HepG2 (cell line): ENCODE data around the gene HMGB2. TPM values are rescaled to one million over a fixed set of nuclear protein-coding genes. Genes with fewer than 3 reads are reported as not detected.

Experiments used
- ATF7-NPFF ChIP-seq: sonication (generic); formaldehyde crosslinking; IDR thresholded peaks from 2 replicates; pipeline ENCODE4 v1.8.1; 2023; ENCODE audit warnings: mild to moderate bottlenecking, low read depth, missing genetic modification reagents, moderate library complexity
- CBX2 ChIP-seq, 2 experiments: fragments of 200-600 bp in 1 of 2; sonication (generic); formaldehyde crosslinking in 1 of 2; IDR thresholded peaks; 2 replicates each; pipeline versions ENCODE4 v1.7.0 to v1.8.1; 2018 to 2022; ENCODE audit warnings: low read depth in 2 of 2, low read length in 1 of 2, mild to moderate bottlenecking in 1 of 2, missing genetic modification reagents in 1 of 2
- CBX5 ChIP-seq: sonication (generic); formaldehyde crosslinking; IDR thresholded peaks from 2 replicates; pipeline ENCODE4 v1.4.0; 2020; ENCODE audit warnings: missing genetic modification reagents, borderline replicate concordance
- FOXJ3 ChIP-seq: sonication (generic); formaldehyde crosslinking; IDR thresholded peaks from 2 replicates; pipeline ENCODE4 v1.4.0; 2020; ENCODE audit warnings: missing genetic modification reagents, mild to moderate bottlenecking, borderline replicate concordance
- FOXO1 ChIP-seq: sonication (generic); formaldehyde crosslinking; IDR thresholded peaks from 2 replicates; pipeline ENCODE4 v1.4.0; 2020; ENCODE audit warnings: missing genetic modification reagents
- HNRNPK ChIP-seq: fragments of 200-400 bp; formaldehyde crosslinking; IDR thresholded peaks from 2 replicates; pipeline ENCODE4 v1.6.1; 2018; ENCODE audit warnings: low read length, low read depth, moderate library complexity, mild to moderate bottlenecking; ENCODE audit not compliant: poor library complexity, severe bottlenecking
- KAT7 ChIP-seq: IDR thresholded peaks from 2 replicates; pipeline ENCODE4 v1.6.1; 2018; ENCODE audit warnings: borderline replicate concordance, missing compliant biosample characterization
- KDM2A ChIP-seq: sonication (generic); formaldehyde crosslinking; IDR thresholded peaks from 2 replicates; pipeline ENCODE4 v1.4.0; 2020; ENCODE audit warnings: low read depth, missing genetic modification reagents, borderline replicate concordance
- KDM3A ChIP-seq: IDR thresholded peaks from 2 replicates; pipeline ENCODE4 v1.6.1; 2018; ENCODE audit warnings: low read depth, missing compliant biosample characterization
- KLF9 ChIP-seq: IDR thresholded peaks from 2 replicates; pipeline ENCODE4 v1.6.1; 2016; ENCODE audit warnings: low read depth
- RFXANK ChIP-seq: IDR thresholded peaks from 2 replicates; pipeline ENCODE4 v1.6.1; 2016
- SALL1 ChIP-seq: sonication (generic); formaldehyde crosslinking; IDR thresholded peaks from 2 replicates; pipeline ENCODE4 v1.8.0; 2022; ENCODE audit warnings: mild to moderate bottlenecking, missing genetic modification reagents
- SIN3B ChIP-seq: fragments of 150-350 bp; IDR thresholded peaks from 2 replicates; pipeline ENCODE4 v1.6.1; 2014; ENCODE audit warnings: low read length
- SMAD3 ChIP-seq: sonication (generic); formaldehyde crosslinking; IDR thresholded peaks from 2 replicates; pipeline ENCODE4 v1.4.0; 2020; ENCODE audit warnings: missing genetic modification reagents
- SOX5 ChIP-seq: IDR thresholded peaks from 2 replicates; pipeline ENCODE4 v1.6.1; 2016; ENCODE audit warnings: borderline replicate concordance
- TP53 ChIP-seq: sonication (generic); formaldehyde crosslinking; conservative IDR thresholded peaks from 2 replicates; pipeline ENCODE4 v1.4.0; 2020; ENCODE audit warnings: missing genetic modification reagents
- XRCC5 ChIP-seq: fragments of 200-400 bp; formaldehyde crosslinking; optimal IDR thresholded peaks from 2 replicates; pipeline ENCODE3; 2017; ENCODE audit warnings: mild to moderate bottlenecking, low read length
- ZBTB7B ChIP-seq: sonication (generic); formaldehyde crosslinking; IDR thresholded peaks from 2 replicates; pipeline ENCODE4 v1.4.0; 2020; ENCODE audit warnings: missing genetic modification reagents
- ZFP37 ChIP-seq: sonication (generic); formaldehyde crosslinking; IDR thresholded peaks from 2 replicates; pipeline ENCODE4 v1.4.0; 2020; ENCODE audit warnings: missing genetic modification reagents, borderline replicate concordance
- ZNF235 ChIP-seq: sonication (generic); formaldehyde crosslinking; IDR thresholded peaks from 2 replicates; pipeline ENCODE4 v1.8.1; 2023; ENCODE audit warnings: mild to moderate bottlenecking, missing genetic modification reagents, borderline replicate concordance
- ZNF331 ChIP-seq: sonication (generic); formaldehyde crosslinking; IDR thresholded peaks from 2 replicates; pipeline ENCODE4 v1.4.0; 2020; ENCODE audit warnings: missing genetic modification reagents
- ZNF446 ChIP-seq: sonication (generic); formaldehyde crosslinking; IDR thresholded peaks from 2 replicates; pipeline ENCODE4 v1.5.0; 2020; ENCODE audit warnings: mild to moderate bottlenecking, missing genetic modification reagents
- ZNF747 ChIP-seq: sonication (generic); formaldehyde crosslinking; IDR thresholded peaks from 2 replicates; pipeline ENCODE4 v1.8.1; 2023; ENCODE audit warnings: missing genetic modification reagents, mild to moderate bottlenecking, borderline replicate concordance
- ZNF781 ChIP-seq: sonication (generic); formaldehyde crosslinking; IDR thresholded peaks from 2 replicates; pipeline ENCODE4 v1.5.1; 2020; ENCODE audit warnings: borderline replicate concordance, mild to moderate bottlenecking, missing genetic modification reagents; ENCODE audit errors: not compliant biosample characterization
- ZNF878 ChIP-seq: sonication (generic); formaldehyde crosslinking; IDR thresholded peaks from 2 replicates; pipeline ENCODE4 v1.8.1; 2023; ENCODE audit warnings: mild to moderate bottlenecking, missing genetic modification reagents, moderate library complexity
- polyA plus RNA-seq, 8 experiments: library from polyadenylated mRNA; depleted of rRNA in 3 of 8; stranded (reverse) in 7 of 8; unstranded in 1 of 8; fragments of >200 nt; fragmentation: Illumina TruSeq in 4 of 8; extraction: Trizol in 4 of 8; gene quantifications; 2 replicates each; pipeline versions ENCODE4 v1.2.1 to v1.2.3, GENCODE V29; 2011 to 2016; ENCODE audit warnings: low read depth in 4 of 8, missing spikeins in 1 of 8, mixed read lengths in 1 of 8; ENCODE audit not compliant: insufficient read depth in 1 of 8
- total RNA-seq, 5 experiments: library from RNA; depleted of rRNA; stranded (reverse); fragments of >200 nt; fragmentation: Illumina TruSeq; extraction: Trizol; gene quantifications; 2 replicates each; pipeline ENCODE4 v1.2.3, GENCODE V29; 2016; ENCODE audit warnings: low read depth in 1 of 5
- TF ChIP-seq, protein P1 (sequence below): IDR thresholded peaks from 2 replicates; pipeline ENCODE4 v1.6.1; 2016; ENCODE audit warnings: missing compliant biosample characterization, missing genetic modification reagents, borderline replicate concordance
- TF ChIP-seq, protein P2 (sequence below): sonication (generic); formaldehyde crosslinking; IDR thresholded peaks from 2 replicates; pipeline ENCODE4 v1.8.1; 2023; ENCODE audit warnings: missing genetic modification reagents, mild to moderate bottlenecking, borderline replicate concordance
- TF ChIP-seq, protein P3 (sequence below): IDR thresholded peaks from 2 replicates; pipeline ENCODE4 v1.6.1; 2016; ENCODE audit warnings: low read depth, control low read depth

Gene HMGB2
- total and polyA plus RNA-seq, 2 of the 13 experiments (the other 11 are each of a cell fraction or from before 2014, with no cell fraction given) = 90.5 to 332 TPM

DNA sequence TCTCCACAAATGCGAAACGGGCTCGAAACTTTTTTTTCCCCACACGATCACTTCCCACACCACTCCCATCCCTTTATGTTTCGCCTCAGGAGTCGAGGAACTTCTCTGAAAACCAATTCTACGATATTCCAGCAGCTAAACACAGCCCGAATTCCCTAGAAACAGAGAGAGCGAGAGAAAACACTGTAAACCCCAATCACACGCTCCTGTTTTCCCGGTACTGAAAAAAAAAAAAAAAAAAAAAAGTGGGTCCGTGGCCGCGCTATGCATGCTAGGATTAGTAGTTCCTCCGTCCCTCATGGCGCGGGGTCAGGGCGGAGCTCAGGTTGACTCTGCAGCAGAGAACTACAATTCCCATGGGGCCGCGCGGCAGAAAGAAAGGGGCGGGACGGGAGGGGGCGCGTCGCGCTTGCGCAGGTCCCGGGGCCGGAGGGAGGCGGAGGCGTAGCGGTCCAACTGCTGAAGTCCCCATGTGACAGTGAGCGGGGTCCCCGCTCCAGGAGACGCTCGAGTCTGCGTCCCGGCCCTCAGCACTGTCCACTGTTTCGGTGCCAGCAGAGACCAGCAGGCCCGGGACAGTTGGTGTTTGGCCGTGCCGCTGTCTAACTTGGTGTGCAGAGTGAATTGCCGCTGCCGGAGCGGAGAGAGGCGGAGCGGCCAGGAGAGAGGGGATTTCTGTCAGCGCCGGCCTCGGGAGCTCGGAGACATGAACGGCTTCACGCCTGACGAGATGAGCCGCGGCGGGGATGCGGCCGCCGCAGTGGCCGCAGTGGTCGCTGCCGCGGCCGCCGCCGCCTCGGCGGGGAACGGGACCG is 36.5 kb upstream of the HMGB2 start, which contains the start of gene SAP30 (continued):
- peak; percentile 82; the same call in 1 of the 2 replicates for TF ChIP-seq ZNF235 (CRISPR knock-in tag)
- TF ChIP-seq ZNF331 (CRISPR knock-in tag) = peak; percentile 78
- 0 out of 2 replicates have a peak, but pooled peaks have one; percentile 35 for TF ChIP-seq SMAD3 (CRISPR knock-in tag)
- peak; percentile 42; the same call in 1 of the 2 replicates for TF ChIP-seq SOX5 (CRISPR knock-in tag)
- TF ChIP-seq CBX5 (CRISPR knock-in tag) = 0 out of 2 replicates have a peak, but pooled peaks have one; percentile 16
- TF ChIP-seq, protein P1, sequence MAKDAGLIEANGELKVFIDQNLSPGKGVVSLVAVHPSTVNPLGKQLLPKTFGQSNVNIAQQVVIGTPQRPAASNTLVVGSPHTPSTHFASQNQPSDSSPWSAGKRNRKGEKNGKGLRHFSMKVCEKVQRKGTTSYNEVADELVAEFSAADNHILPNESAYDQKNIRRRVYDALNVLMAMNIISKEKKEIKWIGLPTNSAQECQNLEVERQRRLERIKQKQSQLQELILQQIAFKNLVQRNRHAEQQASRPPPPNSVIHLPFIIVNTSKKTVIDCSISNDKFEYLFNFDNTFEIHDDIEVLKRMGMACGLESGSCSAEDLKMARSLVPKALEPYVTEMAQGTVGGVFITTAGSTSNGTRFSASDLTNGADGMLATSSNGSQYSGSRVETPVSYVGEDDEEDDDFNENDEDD (CRISPR knock-in tag) = peak; percentile 46; the same call in 1 of the 2 replicates
- TF ChIP-seq SALL1 (CRISPR knock-in tag) = peak; percentile 68
- no peak for TF ChIP-seq ZFP37 (CRISPR knock-in tag)
- peak; percentile 84; the same call in 1 of the 2 replicates for TF ChIP-seq KDM2A (CRISPR knock-in tag)
- peak; percentile 53 for TF ChIP-seq FOXO1 (CRISPR knock-in tag)
- 0 out of 2 replicates have a peak, but pooled peaks have one; percentile 14 for TF ChIP-seq RFXANK
- TF ChIP-seq, protein P2, sequence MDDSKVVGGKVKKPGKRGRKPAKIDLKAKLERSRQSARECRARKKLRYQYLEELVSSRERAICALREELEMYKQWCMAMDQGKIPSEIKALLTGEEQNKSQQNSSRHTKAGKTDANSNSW (CRISPR knock-in tag) = no peak
- peak; percentile 49 for TF ChIP-seq ZBTB7B (CRISPR knock-in tag)
- 0 out of 2 replicates have a peak, but pooled peaks have one; percentile 32 for TF ChIP-seq KDM3A (CRISPR knock-in tag)
- TF ChIP-seq SIN3B = 0 out of 2 replicates have a peak, but pooled peaks have one; percentile 52
- 0 out of 2 replicates have a peak, but pooled peaks have one; percentile 85 for TF ChIP-seq ZNF747 (CRISPR knock-in tag)
- TF ChIP-seq, protein P3, sequence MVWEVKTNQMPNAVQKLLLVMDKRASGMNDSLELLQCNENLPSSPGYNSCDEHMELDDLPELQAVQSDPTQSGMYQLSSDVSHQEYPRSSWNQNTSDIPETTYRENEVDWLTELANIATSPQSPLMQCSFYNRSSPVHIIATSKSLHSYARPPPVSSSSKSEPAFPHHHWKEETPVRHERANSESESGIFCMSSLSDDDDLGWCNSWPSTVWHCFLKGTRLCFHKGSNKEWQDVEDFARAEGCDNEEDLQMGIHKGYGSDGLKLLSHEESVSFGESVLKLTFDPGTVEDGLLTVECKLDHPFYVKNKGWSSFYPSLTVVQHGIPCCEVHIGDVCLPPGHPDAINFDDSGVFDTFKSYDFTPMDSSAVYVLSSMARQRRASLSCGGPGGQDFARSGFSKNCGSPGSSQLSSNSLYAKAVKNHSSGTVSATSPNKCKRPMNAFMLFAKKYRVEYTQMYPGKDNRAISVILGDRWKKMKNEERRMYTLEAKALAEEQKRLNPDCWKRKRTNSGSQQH (CRISPR knock-in tag) = no peak
- TF ChIP-seq FOXJ3 (CRISPR knock-in tag) = no peak; the same call in 1 of the 2 replicates
- no peak for TF ChIP-seq ZNF781 (CRISPR knock-in tag)
- no peak for TF ChIP-seq ZNF446 (CRISPR knock-in tag)
- TF ChIP-seq TP53 (CRISPR knock-in tag) = 0 out of 2 replicates have a peak, but pooled peaks have one; percentile 7
- TF ChIP-seq KAT7 (CRISPR knock-in tag) = peak; percentile 76
- no peak for TF ChIP-seq XRCC5
- TF ChIP-seq HNRNPK = peak; percentile 1
- peak; percentile 51; the same call in 1 of the 2 replicates for TF ChIP-seq ATF7-NPFF (CRISPR knock-in tag)
- peak; percentile 69; the same call in 1 of the 2 replicates for TF ChIP-seq ZNF878 (CRISPR knock-in tag)
- TF ChIP-seq CBX2 (IDR thresholded peaks at IDR 0.05; ENCODE audit: low read depth, low read length) = no peak
- TF ChIP-seq CBX2 (CRISPR knock-in tag; IDR thresholded peaks at IDR 0.05; ENCODE audit: low read depth) = no peak
- 0 out of 2 replicates have a peak, but pooled peaks have one; percentile 39 for TF ChIP-seq KLF9
